Left ventricle myocardium inferior (tissue), 1 donor: ENCODE results near the gene PAGE2B. TPM values are rescaled to one million over a fixed set of nuclear protein-coding genes. Genes with fewer than 3 reads are reported as not detected.
"Not testable (repeated sequence)": the region's sequence is repeated elsewhere in the genome, so short reads cannot be mapped to it uniquely, and the experiment has no call there.

Experiments
- DNase-seq: peaks from one replicate; pipeline ENCODE4 v3.0.0-alpha.2; 2020
- H3K27ac ChIP-seq: fragments of 200-600 bp; replicated peaks from 2 replicates; pipeline ENCODE4 v1.8.0; 2021
- H3K27me3 ChIP-seq: fragments of 200-600 bp; 2 replicates; pipeline ENCODE4 v1.8.0; 2021; ENCODE audit warnings: low read depth
- H3K36me3 ChIP-seq: fragments of 200-600 bp; 2 replicates; pipeline ENCODE4 v1.8.0; 2021
- H3K4me1 ChIP-seq: fragments of 200-600 bp; 2 replicates; pipeline ENCODE4 v1.8.0; 2021
- H3K4me3 ChIP-seq: fragments of 200-600 bp; 2 replicates; pipeline ENCODE4 v1.8.0; 2021; ENCODE audit warnings: mild to moderate bottlenecking, moderate library complexity
- H3K9me3 ChIP-seq: fragments of 200-600 bp; replicated peaks from 2 replicates; pipeline ENCODE4 v1.8.0; 2021
- CTCF ChIP-seq: fragments of 200-600 bp; IDR thresholded peaks from 2 replicates; pipeline ENCODE4 v1.8.0; 2021; ENCODE audit warnings: antibody characterized with exemption, mild to moderate bottlenecking, borderline replicate concordance
- intact Hi-C: fragments of 100-400 bp; cut with micrococcal nuclease; formaldehyde crosslinking; loops from one replicate; pipeline ENCODE4 v1.11.0; 2022
- total RNA-seq: library from RNA; stranded (reverse); fragmentation: NEBNext Ultra II Directional; extraction: Animal tissue kit (Norgen Biotek cat#: 25700); gene quantifications from one replicate; pipeline ENCODE4 v1.2.1, GENCODE V29; 2021
- donor health status: DM: no; HTN: yes; CAD: no; lungs with severe emphysema.

The PAGE2B gene
- total RNA-seq, 1 donor from 2014 or later: not detected

- Histone ChIP-seq H3K4me1 (no peaks in the 10 kb centered on the region), H3K27me3 (no peaks in the 10 kb centered on the region), H3K9me3 (no peaks in the 10 kb centered on the region), H3K27ac (no peak within 1 kb of the TSS), H3K4me3 (no peak within 1 kb of the TSS), H3K36me3 (no peaks in the 10 kb centered on the region)
- no peak for TF ChIP-seq CTCF
- DNase-seq: no peak
- intact Hi-C loops: no loop called here
Observed at GRCh38 chrX:55030271-55031205, 44.3 kb upstream of the PAGE2B start, which contains the start of gene ALAS2. Gene ALAS2, minus strand, starts transcription at chrX:55030977. Its CDS starts 4,977 bp downstream, at chrX:55026000.

DNA sequence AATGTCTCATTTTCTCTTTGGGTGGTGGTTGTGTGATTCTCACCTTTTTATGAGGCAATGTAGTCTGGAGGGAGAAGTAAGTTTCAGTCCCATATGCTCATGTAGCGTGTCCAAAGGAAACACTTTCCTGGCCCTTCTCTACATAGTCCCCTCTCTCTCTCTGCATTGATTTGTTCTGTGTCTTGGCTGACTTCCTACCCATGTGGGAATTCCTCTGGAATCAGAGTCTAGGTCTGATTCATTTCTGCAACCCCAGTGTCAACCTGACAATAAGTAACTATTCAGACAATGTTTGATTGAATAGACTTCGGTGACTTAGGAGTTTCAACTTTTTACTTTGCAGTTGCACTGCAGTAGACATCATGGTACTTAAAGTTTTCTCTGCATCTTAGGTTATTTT is 41.4 kb upstream of the PAGE2B start:
- Histone ChIP-seq H3K27ac (no peak overlapping the region), H3K27me3 (no peaks in the 10 kb centered on the region), H3K9me3 (no peaks in the 10 kb centered on the region), H3K36me3 (no peaks in the 10 kb centered on the region), H3K4me1 (no peaks in the 10 kb centered on the region), H3K4me3 (no peak overlapping the region)
- no peak for DNase-seq
- TF ChIP-seq CTCF: no peak
- intact Hi-C loops: no loop called here

DNA sequence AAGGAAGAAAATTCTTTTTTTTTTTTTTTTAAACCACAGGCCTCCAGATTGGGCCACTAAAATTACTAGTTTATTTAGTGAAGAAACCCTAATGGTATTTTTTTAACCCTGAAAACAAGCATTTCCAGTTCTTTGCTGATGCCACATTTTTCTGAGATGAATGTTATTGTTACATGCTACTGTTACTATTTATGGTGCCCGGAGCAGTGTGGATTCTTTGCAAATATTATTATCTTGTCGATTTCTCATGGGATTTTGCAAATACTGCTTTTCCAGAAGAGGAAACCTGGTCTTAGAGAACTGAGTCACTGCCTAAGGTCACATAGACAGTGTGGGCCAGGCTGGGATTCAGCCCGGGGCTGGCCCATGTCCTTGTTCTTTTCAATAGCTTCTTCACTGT is 35.4 kb upstream of the PAGE2B start:
- H3K4me3 ChIP-seq: no peak overlapping the region
- no peaks in the 10 kb centered on the region for H3K4me1 ChIP-seq
- H3K36me3 ChIP-seq: no peaks in the 10 kb centered on the region
- no peak for TF ChIP-seq CTCF
- H3K9me3 ChIP-seq: no peaks in the 10 kb centered on the region
- H3K27ac ChIP-seq: no peak overlapping the region
- no peak for DNase-seq
- intact Hi-C loops: no loop called here
- H3K27me3 ChIP-seq: no peaks in the 10 kb centered on the region

DNA sequence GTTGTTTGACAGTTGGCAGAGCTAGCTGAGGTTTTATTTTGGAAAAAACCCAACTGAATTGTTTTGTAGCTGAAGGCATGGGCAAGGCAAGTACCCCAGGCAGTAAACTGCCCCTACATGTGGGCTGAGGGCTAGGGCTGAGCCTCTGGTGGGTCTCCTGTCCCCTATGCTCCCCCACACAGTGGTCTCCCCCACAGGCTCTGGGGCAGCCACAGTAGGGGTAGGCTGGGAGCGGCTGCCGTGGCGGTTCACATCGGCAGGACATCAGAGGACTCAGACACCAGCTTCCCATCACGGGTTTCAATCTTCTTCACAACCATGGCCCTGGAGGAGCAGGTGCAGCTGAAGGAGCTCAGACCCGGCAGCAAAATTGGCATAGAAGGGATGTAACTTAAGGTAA is 33.3 kb upstream of the PAGE2B start:
- no peaks in the 10 kb centered on the region for H3K4me1 ChIP-seq
- no peak overlapping the region for H3K27ac ChIP-seq
- no peak overlapping the region for H3K4me3 ChIP-seq
- no peaks in the 10 kb centered on the region for H3K36me3 ChIP-seq
- TF ChIP-seq CTCF: no peak
- no peak for DNase-seq
- no peaks in the 10 kb centered on the region for H3K9me3 ChIP-seq
- intact Hi-C loops: no loop called here
- H3K27me3 ChIP-seq: no peaks in the 10 kb centered on the region

- H3K36me3 ChIP-seq, DNase-seq, H3K4me1 ChIP-seq, H3K9me3 ChIP-seq, H3K27ac ChIP-seq, H3K27me3 ChIP-seq, H3K4me3 ChIP-seq: not testable (repeated sequence)
- intact Hi-C loops: loop anchor here (10.0 kb wide), 1 partner anchor 156 kb away; no protein-coding TSS in a partner anchor
Observed at GRCh38 chrX:55050599-55050998, 24.2 kb upstream of the PAGE2B start.
